ENCODE measurements around the gene FLNC. TPM values are rescaled to one million over a fixed set of nuclear protein-coding genes. Genes with fewer than 3 reads are reported as not detected.

Gene FLNC
- total and polyA plus RNA-seq, 2 of the 4 experiments (the other 2 are of a cell fraction) = 116 to 154 TPM

DNA sequence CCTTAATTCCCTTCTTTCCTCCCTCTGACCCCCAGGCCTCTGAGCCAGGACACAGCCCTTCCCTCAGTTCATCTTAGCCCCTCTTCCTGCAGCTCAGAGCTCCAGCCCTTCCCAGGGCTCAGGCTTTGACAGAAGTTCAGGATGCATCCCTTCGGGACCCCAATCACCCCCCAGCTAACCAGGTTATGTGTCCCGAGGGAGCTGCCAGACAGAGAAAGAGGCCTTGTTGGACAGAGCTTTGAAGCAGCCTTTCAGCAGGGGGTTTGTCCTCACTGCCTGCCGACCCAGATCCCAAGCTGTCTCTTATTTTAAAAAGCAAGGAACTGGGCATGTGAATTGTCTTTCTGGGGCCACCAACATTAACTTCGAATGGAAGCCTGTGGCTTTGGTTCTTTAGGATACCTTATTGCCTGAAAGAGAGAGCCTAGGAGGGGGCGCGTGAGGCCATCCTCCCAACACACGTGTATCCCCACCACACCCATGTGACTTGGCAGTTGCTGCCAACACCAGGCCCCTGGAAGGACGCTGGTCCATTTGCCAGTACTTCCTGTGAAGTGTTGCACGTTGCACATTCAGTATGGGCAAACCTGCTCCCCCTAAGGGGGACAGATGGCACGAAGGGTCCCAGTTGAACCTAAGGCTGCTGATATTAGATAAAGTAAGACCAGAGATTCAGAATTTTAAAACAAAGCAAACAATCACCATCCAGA is 37.6 kb upstream of the FLNC start:
- Histone ChIP-seq H3K4me3 (ENCODE audit: insufficient read depth, low read depth, low read length) (no peak overlapping the region), H3K9ac (ENCODE audit: low read depth, low read length) (peak overlapping the region; percentile 29; the same call in 1 of the 2 replicates), H2BK20ac (ENCODE audit: low read depth, low read length) (no peak overlapping the region), H3K14ac (replicated peaks; ENCODE audit: low read depth, low read length) (peak overlapping the region; percentile 13; the same call in 1 of the 2 replicates), H2BK120ac (ENCODE audit: low read depth, low read length) (no peak overlapping the region), H4K8ac (ENCODE audit: low read depth in 2 of 2, low read length in 2 of 2) (no peak overlapping the region; a peak in 1 of 4 replicates), H3K27me3 (ENCODE audit: control insufficient read depth, insufficient read depth, low read length) (peaks cover 11% of the 10 kb centered on the region; the same call in 1 of the 2 replicates), H4K91ac (ENCODE audit: insufficient read depth, low read depth, low read length) (no peak overlapping the region), H2AFZ (replicated peaks; ENCODE audit: low read length, poor library complexity) (no peak overlapping the region), H3K9me3 (ENCODE audit: control insufficient read depth, insufficient read depth, low read length) (no peaks in the 10 kb centered on the region), H3K27ac (ENCODE audit: insufficient read depth, low read length) (no peak overlapping the region), H3K18ac (ENCODE audit: low read depth, low read length) (no peak overlapping the region), H2BK5ac (ENCODE audit: low read depth, low read length, poor library complexity, severe bottlenecking) (no peak overlapping the region), H2BK15ac (ENCODE audit: low read depth, low read length) (no peak overlapping the region), H4K5ac (ENCODE audit: low read depth, low read length) (no peak overlapping the region), H3K4me2 (ENCODE audit: low read depth, low read length) (peak overlapping the region; percentile 94), H3K4me1 (ENCODE audit: control insufficient read depth, insufficient read depth, low read length) (peaks cover 9% of the 10 kb centered on the region), H3K23ac (ENCODE audit: low read depth, low read length) (no peak overlapping the region), H3K4ac (ENCODE audit: low read depth, low read length) (no peak overlapping the region), H3K79me1 (ENCODE audit: low read depth in 1 of 2, low read length in 2 of 2) (peaks cover 0 to 13% of the 10 kb centered on the region in 2 experiments; a peak in 2 of 4 replicates), H2AK5ac (ENCODE audit: low read depth, low read length) (no peak overlapping the region; the same call in none of the 2 replicates), H4K20me1 (ENCODE audit: insufficient read depth, low read length) (no peaks in the 10 kb centered on the region), H3K9me1 (ENCODE audit: insufficient read depth, low read length) (peaks cover 2% of the 10 kb centered on the region; the same call in 1 of the 2 replicates), H3K56ac (ENCODE audit: extremely low read depth, insufficient read depth, low read length) (no peak overlapping the region), H3K36me3 (ENCODE audit: control insufficient read depth, insufficient read depth, low read length) (peaks cover 6% of the 10 kb centered on the region), H2AK9ac (replicated peaks; ENCODE audit: low read depth, low read length, poor library complexity) (peak overlapping the region; percentile 58)
- intact Hi-C loops (cut with micrococcal nuclease) (loop anchor here (5.0 kb wide), 1 partner anchor 35 kb away; no protein-coding TSS in a partner anchor), dilution Hi-C loops (cut with HindIII; ENCODE audit: low sequenced_read_pairs, unreplicated experiment) (no loop called here), in situ Hi-C loops (cut with MboI; ENCODE audit: low sequenced_read_pairs) (no loop called here)
- POLR2A ChIA-PET (ENCODE audit: unreplicated experiment) = no interaction called here
- no CpG with 5 or more reads among the region's 10 CpGs for WGBS, 2 experiments (ENCODE audit: extremely low coverage in 2 of 2, insufficient read length in 1 of 2)
- ATAC-seq (ENCODE audit: low read depth) = no peak
- CTCF ChIA-PET = no interaction called here
- DNase-seq = no peak
- BruUV-seq (replicated peaks) = no TSS peak
- TF ChIP-seq RCOR1 (IDR thresholded peaks at IDR 0.05; ENCODE audit: insufficient replicate concordance, low read length) (no peak), MXI1 (IDR thresholded peaks at IDR 0.05; ENCODE audit: borderline replicate concordance, low read depth, low read length) (no peak), POLR2A (IDR thresholded peaks at IDR 0.05; ENCODE audit: low read depth, low read length) (no peak), CEBPB (IDR thresholded peaks at IDR 0.05; ENCODE audit: low read depth, low read length) (no peak), BHLHE40 (IDR thresholded peaks at IDR 0.05; ENCODE audit: low read depth, low read length) (no peak), FOS (IDR thresholded peaks at IDR 0.05; ENCODE audit: low read depth, low read length) (no peak), SMC3 (IDR thresholded peaks at IDR 0.05; ENCODE audit: low read depth, low read length) (no peak), MAFK (IDR thresholded peaks at IDR 0.05; ENCODE audit: low read depth, low read length) (no peak), NFE2L2 (IDR thresholded peaks at IDR 0.05; ENCODE audit: low read depth, low read length) (no peak), RAD21 (IDR thresholded peaks at IDR 0.05; ENCODE audit: low read length) (no peak), MAZ (IDR thresholded peaks at IDR 0.05; ENCODE audit: borderline replicate concordance, low read depth, low read length) (no peak), CHD1 (IDR thresholded peaks at IDR 0.05; ENCODE audit: low read depth, low read length) (no peak)
- TF ChIP-seq, protein P1, sequence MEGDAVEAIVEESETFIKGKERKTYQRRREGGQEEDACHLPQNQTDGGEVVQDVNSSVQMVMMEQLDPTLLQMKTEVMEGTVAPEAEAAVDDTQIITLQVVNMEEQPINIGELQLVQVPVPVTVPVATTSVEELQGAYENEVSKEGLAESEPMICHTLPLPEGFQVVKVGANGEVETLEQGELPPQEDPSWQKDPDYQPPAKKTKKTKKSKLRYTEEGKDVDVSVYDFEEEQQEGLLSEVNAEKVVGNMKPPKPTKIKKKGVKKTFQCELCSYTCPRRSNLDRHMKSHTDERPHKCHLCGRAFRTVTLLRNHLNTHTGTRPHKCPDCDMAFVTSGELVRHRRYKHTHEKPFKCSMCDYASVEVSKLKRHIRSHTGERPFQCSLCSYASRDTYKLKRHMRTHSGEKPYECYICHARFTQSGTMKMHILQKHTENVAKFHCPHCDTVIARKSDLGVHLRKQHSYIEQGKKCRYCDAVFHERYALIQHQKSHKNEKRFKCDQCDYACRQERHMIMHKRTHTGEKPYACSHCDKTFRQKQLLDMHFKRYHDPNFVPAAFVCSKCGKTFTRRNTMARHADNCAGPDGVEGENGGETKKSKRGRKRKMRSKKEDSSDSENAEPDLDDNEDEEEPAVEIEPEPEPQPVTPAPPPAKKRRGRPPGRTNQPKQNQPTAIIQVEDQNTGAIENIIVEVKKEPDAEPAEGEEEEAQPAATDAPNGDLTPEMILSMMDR (conservative IDR thresholded peaks at IDR 0.05; ENCODE audit: low read depth, low read length) = no peak
- TF ChIP-seq, protein P2, sequence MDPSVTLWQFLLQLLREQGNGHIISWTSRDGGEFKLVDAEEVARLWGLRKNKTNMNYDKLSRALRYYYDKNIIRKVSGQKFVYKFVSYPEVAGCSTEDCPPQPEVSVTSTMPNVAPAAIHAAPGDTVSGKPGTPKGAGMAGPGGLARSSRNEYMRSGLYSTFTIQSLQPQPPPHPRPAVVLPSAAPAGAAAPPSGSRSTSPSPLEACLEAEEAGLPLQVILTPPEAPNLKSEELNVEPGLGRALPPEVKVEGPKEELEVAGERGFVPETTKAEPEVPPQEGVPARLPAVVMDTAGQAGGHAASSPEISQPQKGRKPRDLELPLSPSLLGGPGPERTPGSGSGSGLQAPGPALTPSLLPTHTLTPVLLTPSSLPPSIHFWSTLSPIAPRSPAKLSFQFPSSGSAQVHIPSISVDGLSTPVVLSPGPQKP (IDR thresholded peaks at IDR 0.05; ENCODE audit: borderline replicate concordance, low read depth, low read length) = no peak
- TF ChIP-seq, protein P3, sequence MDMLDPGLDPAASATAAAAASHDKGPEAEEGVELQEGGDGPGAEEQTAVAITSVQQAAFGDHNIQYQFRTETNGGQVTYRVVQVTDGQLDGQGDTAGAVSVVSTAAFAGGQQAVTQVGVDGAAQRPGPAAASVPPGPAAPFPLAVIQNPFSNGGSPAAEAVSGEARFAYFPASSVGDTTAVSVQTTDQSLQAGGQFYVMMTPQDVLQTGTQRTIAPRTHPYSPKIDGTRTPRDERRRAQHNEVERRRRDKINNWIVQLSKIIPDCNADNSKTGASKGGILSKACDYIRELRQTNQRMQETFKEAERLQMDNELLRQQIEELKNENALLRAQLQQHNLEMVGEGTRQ (IDR thresholded peaks at IDR 0.05; ENCODE audit: low read depth, low read length) = no peak

Measured in IMR-90 (cell line).